Middle frontal gyrus (tissue), 1 donor: ENCODE measurements around the gene ARF5.

Source experiments
- DNase-seq: peaks from one replicate; pipeline ENCODE4 v3.0.0-alpha.2; 2015; ENCODE audit warnings: low spot score; ENCODE audit errors: extremely low spot score

The ARF5 gene

GRCh38 chr7:127635659-127636285 is 47.6 kb downstream of the ARF5 start:
- no peak for DNase-seq

DNA sequence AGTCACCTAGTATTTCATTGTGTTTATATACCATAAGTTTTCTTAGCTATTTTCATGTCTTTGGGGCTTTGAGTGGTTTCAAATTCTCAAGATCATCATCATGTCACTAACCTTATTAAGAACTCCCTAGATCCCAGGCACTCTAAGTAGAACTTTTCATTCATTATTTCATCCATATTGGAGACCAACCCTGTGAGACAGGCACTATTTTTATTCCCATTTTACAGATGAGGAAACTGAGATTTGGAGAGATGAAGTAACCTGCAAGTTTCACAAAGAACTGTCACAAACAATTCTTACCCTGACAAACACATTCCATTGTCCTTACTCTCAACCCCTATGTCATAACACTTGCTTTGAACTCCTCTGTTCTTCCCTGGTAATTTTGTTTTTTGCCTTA is 50.0 kb downstream of the ARF5 start:
- no peak for DNase-seq
